ENCODE measurements around the gene WDR86.

The WDR86 gene, protein sequence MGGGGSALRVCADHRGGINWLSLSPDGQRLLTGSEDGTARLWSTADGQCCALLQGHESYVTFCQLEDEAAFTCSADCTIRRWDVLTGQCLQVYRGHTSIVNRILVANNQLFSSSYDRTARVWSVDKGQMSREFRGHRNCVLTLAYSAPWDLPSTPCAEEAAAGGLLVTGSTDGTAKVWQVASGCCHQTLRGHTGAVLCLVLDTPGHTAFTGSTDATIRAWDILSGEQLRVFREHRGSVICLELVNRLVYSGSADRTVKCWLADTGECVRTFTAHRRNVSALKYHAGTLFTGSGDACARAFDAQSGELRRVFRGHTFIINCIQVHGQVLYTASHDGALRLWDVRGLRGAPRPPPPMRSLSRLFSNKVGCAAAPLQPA

GRCh38 chr7:151409667-151410404 is at the start of gene WDR86:
WDR86 (minus strand) TSS chr7:151410038; CDS start chr7:151409589, 449 bp downstream.
- DNase-seq = peak in 1 of 2 donors; percentile 45

DNA sequence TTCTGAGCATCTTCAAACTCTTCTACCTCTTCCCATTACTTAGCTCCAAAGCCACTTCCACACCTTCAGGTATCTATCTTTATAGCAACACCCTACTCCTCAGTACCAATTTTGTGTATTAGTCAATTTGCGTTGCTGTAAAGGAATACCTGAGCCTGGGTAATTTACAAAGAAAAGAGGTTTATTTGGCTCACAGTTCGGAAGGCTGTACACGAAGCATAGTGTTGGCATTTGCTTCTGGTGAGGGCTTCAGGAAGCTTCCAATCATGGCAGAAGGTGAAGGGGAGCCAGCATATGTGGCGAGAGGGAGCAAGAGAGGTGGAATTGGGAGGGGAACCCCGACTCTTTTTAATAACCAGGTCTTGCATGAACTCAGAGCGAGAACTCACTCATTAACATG is 47.7 kb upstream of the WDR86 start:
- no peak for DNase-seq

DNA sequence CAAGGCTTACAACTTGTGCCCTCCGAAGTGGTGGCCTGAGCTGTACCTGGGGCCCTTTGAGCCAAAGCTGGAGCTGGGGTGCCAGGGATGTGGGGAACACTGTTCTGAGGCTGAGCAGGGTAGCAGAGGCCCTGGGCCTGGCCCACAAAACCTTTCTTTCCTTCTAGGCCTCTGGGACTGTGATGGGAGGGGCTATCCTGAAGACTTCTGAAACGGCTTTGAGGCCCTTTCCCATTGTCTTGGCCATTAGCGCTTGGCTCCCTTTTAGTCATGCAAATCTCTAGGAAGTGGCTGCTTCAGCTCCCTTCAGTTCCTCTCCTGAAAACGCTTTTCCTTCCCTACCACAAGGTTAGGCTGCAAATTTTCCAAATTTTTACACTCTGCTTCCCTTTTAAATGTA is 46.9 kb upstream of the WDR86 start:
- DNase-seq = no peak

- no peak for DNase-seq
Measured at GRCh38 chr7:151456276-151456675, 46.4 kb upstream of the WDR86 start.

DNA sequence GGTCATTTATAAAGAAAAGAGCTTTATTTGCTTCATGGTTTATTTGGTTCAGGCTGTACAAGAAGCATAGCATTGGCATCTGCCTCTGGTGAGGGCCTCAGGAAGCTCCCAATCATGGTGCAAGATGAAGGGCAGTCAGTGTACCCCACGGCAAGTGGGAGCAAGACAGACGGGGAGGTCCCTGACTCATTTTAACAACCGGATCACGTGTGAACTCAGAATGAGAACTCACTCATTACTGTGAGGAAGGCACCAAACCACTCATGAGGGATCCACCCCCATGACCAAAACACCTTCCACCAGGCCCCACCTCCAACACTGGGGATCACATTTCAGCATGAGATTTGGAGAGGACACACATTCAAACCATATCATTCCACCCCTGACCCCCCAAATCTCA is 45.9 kb upstream of the WDR86 start:
- DNase-seq = no peak

GRCh38 chr7:151454932-151455530 is 45.2 kb upstream of the WDR86 start:
- DNase-seq = no peak

- DNase-seq = no peak
Measured at GRCh38 chr7:151454305-151454704, 44.5 kb upstream of the WDR86 start.

GRCh38 chr7:151453326-151453791 is 43.5 kb upstream of the WDR86 start:
- no peak for DNase-seq

DNA sequence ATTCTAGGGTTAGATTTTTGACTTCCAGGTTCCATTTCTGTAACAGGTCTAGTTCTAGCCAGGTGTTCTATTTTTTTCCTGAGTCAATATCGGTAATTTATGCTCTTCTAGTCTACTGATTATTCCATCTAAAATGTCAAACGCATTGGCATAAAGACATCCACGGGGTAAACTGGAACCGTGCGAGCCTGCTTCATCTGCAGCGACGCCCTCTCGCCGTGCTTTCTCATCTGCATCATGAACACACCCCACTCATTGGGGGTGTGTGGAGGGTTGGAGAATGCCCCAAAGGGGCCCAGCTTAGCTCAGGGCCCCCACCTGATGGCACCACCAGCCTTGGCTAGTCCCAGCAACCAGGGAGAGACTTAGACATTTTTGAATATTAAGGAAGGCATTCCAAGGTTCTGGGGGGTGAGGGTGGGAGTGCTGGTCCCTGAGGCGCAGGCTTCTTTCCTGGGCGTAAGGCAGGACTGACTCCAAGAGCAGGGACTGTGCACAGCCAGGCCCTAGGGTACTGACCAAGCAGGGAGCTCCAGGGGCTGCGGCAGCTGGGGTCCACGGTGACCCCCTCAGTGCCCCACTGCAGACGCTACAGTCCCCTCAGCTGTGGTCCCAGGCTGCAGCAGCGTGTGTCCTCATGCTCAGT is 43.0 kb upstream of the WDR86 start:
- no peak for DNase-seq

DNA sequence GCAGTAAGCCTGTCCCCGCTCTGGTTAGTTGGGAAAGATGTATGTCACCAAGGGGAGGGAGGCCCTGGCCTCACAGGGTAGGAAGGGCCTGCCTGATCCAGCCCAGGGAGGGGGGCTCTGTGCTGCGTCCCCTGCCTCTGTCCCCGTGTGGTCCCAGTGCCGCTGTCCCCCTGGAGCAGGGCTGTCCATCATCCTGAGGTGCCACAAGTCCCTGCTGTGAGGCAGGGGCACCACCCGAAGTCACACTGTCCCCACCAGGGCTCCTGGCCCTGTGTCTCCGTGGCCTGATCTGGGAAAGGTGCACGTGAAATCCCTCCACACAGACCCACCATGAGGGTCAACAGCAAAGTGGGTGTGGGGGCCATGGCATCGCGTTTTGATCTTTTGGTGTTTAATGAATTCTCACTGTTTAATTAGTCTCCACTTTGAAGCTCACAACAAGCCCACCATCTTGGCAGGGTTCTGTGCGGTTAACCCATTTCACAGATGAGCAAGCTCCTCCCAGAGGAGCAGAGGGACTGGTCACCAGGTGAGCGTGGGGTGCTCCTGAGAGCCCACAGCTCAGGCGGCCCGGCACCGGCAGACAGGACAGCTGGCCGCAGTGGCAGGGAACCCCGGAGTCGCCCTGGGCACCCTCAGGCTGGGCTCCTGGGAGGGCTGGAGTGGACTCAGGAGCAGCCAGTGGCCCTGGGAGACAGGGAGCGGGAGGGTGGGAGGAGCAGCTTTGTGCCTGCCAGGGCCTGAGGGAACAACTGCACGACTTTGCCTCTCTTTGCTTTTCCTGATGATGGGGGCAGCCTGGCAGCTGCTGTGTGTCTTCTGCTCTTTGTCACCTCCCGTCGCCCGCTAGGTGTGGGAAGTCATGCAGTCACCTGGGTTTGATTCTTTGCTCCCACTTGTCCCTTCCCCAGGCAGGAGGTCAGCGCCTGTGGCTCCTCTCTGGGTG is 42.1 kb upstream of the WDR86 start:
- DNase-seq = no peak

DNA sequence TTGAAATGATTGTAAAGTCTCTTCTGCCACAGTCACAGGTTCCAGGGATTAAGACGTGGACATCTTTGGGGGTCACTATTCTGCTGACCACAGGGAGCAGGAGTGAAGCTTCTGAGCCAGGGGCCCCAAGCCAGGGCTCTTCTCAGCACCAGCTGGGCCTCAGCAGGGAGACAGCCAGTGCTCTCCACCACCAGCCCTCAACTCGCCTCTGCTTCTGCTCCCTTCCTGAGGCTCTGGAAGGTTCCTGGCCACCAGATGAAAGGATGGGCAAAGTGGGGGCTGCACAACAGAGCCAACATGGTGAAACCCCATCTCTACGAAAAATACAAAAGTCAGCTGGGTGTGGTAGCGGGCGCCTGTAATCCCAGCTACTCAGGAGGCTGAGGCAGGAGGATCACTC is 41.3 kb upstream of the WDR86 start:
- no peak for DNase-seq

GRCh38 chr7:151449990-151450389 is 40.2 kb upstream of the WDR86 start:
- DNase-seq = no peak

DNA sequence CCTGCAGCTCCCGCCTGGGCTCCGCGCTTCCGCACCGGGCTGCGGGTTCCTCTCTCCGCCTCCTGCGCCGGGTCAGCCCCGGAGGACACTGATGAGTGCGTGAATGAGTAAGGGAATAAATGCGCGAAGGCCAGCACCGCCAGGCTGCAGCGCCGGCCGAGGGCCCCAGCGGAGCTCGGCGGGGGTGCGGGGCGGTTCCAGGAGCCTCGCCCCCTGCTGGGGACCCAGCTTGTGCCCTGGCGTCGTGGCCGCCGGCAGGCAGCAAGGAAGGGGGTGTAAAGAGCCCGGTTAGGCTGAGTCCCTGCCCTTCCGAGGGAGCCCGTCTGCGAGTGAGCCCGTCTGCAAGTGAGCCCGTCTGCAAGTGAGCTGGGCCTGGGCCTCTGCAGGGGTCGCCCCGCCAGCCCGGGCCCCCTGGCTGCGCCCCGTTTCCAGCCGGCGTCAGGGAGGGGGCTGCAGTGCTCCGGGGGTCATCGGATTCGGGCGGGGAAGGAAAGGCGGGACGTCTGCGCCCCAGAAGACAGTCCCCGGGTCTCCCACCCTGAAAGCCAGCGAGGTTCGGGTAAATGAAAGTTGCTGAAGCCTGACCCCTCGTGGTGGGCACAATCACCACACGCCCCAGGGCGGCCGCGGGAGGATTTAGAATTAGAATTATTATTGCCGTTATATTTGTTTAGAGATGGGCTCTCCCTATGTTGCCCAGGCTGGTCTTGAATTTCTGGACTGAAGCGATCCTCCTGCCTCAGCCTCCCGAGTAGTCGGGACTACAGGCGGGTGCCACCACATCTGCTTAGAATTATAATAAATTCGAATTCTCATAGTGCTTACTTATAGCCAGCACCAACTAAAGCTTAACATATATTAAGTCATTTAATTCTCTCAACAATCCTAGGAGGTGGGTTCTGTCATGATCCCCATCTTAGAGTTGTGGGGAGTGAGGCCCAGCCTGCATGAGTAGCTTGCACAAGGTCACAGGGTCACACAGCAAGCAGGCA is 38.7 kb upstream of the WDR86 start:
- peak; percentile 75 to 82 for DNase-seq

- DNase-seq = no peak
Measured at GRCh38 chr7:151447901-151448260, 38.0 kb upstream of the WDR86 start.

DNA sequence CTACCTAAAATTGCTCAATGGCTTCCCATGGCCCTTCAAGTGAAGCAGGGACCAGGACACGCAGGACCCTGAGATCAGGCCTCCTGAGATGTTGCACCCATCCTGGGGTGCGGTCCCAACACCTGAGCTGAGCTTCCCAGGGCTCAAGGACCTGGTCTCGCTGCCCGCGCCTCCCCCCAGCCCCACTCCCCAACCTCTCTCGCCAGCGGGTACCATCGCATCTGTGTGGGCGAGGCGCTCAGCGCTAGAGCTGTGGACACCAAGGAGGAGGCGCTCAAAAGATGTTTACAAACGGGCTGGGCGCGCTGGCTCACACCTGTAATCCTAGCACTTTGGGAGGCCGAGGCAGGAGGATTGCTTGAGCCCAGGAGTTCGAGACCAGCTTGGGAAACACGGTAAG is 37.5 kb upstream of the WDR86 start:
- no peak for DNase-seq

- DNase-seq = no peak
Measured at GRCh38 chr7:151446412-151446811, 36.6 kb upstream of the WDR86 start.

DNA sequence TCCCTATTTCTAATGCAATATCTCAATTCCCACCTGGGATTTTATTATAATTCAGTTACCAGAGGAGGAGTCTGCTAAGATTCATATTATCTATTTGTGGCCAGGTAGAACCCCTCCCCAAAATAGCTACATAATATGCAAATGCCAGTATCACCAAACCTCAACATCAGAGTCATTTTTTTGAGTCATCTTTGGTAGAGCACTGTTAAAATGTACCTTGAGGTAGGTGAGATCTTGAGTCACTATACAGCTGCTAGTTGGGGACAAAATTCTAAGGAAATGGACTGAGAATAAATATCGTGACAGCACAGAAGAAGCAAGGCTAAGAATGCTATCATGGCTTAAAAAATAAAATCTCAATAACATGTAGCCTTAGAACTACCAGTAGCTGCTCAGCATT is 34.8 kb upstream of the WDR86 start:
- no peak for DNase-seq

GRCh38 chr7:151442776-151443496 is 33.1 kb upstream of the WDR86 start:
- DNase-seq = no peak

GRCh38 chr7:151440799-151441445 is 31.1 kb upstream of the WDR86 start:
- no peak for DNase-seq

All from CD4-positive, alpha-beta T cell treated with Interferon alpha-2 for 1 hour (primary cell).